ENCODE measurements around the gene SINHCAF. TPM values are rescaled to one million over a fixed set of nuclear protein-coding genes. Genes with fewer than 3 reads are reported as not detected.

SINHCAF gene
- total and polyA plus RNA-seq, 9 of the 15 experiments (the other 6 are each of a cell fraction or from before 2014, with no cell fraction given) = 73.2 to 185 (median 110) TPM

GRCh38 chr12:31361730-31362114 is 35.8 kb upstream of the SINHCAF start (continued):
- TF ChIP-seq MCM5 (IDR thresholded peaks at IDR 0.05; ENCODE audit: low read depth) (no peak), POLR2A (conservative IDR thresholded peaks at IDR 0.05) (no peak), STAT6 (CRISPR knock-in tag; IDR thresholded peaks at IDR 0.05) (no peak), ZNF212 (CRISPR knock-in tag; IDR thresholded peaks at IDR 0.05) (no peak), RFX1 (IDR thresholded peaks at IDR 0.05) (no peak)

GRCh38 chr12:31355747-31356107 is 29.8 kb upstream of the SINHCAF start:
- ChIA-PET POLR2A (interaction anchor here (0.9 to 1.1 kb wide), 3 partner anchors 9 to 13 kb away, joined by 3 read pairs; no protein-coding TSS in a partner anchor), CTCF (ENCODE audit: low intra/inter-chr PET ratio) (no interaction called here)
- no peak for ATAC-seq
- in situ Hi-C loops (cut with MboI) = no loop called here
- Histone ChIP-seq H3K27me3 (ENCODE audit: control insufficient read depth in 2 of 2, insufficient read depth in 2 of 2, low read length in 2 of 2) (peaks cover 3 to 9% of the 10 kb centered on the region in 2 experiments; a peak in 2 of 5 replicates), H2AFZ (ENCODE audit: low read depth, low read length) (peak overlapping the region; percentile 53), H3K9ac (ENCODE audit: insufficient read depth in 1 of 2, low read depth in 2 of 2, low read length in 2 of 2) (no peak overlapping the region), H3K9me1 (ENCODE audit: control insufficient read depth, insufficient read depth, low read length) (no peaks in the 10 kb centered on the region), H4K20me1 (replicated peaks; ENCODE audit: control insufficient read depth, insufficient read depth, low read length) (no peaks in the 10 kb centered on the region), H3K79me2 (ENCODE audit: control insufficient read depth, insufficient read depth, low read length) (no peaks in the 10 kb centered on the region), H3K4me1 (replicated peaks in 1 of 2; ENCODE audit: control insufficient read depth in 2 of 2, insufficient read depth in 2 of 2, low read length in 2 of 2) (no peaks in the 10 kb centered on the region), H3K27ac (ENCODE audit: extremely low read depth, low read depth, low read length) (no peak overlapping the region), H3K9me3 (replicated peaks; ENCODE audit: control insufficient read depth, insufficient read depth, low read depth, low read length) (no peaks in the 10 kb centered on the region), H3K4me3 (no peak overlapping the region), H3K4me2 (ENCODE audit: insufficient read depth, low read length) (no peak overlapping the region), H3K36me3 (ENCODE audit: control insufficient read depth, insufficient read depth, low read length) (no peaks in the 10 kb centered on the region)
- intact Hi-C loops (cut with micrococcal nuclease) = no loop called here
- 25% methylated on average over 4 of the region's 4 CpGs for WGBS (ENCODE audit: insufficient coverage, low coverage, missing lambda C conversion rate)
- no TSS peak for BruUV-seq (replicated peaks)
- FAIRE-seq = no peak
- no peak for DNase-seq (ENCODE audit: extremely low read depth in 1 of 4, low spot score in 3 of 4)
- TF ChIP-seq BRCA1 (IDR thresholded peaks at IDR 0.05) (no peak), BRCA1 (CRISPR knock-in tag; IDR thresholded peaks at IDR 0.05) (no peak), GTF3C2 (IDR thresholded peaks at IDR 0.05; ENCODE audit: borderline replicate concordance, extremely low read depth, insufficient read length) (no peak), NFIC (IDR thresholded peaks at IDR 0.05) (no peak), ZNF76 (CRISPR knock-in tag; IDR thresholded peaks at IDR 0.05; ENCODE audit: borderline replicate concordance) (no peak), NFXL1 (CRISPR knock-in tag; IDR thresholded peaks at IDR 0.05) (no peak), SMAD1 (IDR thresholded peaks at IDR 0.05; ENCODE audit: low read depth, low read length, partially characterized antibody) (no peak), PKNOX1 (IDR thresholded peaks at IDR 0.05) (no peak), ZFP30 (CRISPR knock-in tag; IDR thresholded peaks at IDR 0.05; ENCODE audit: borderline replicate concordance) (no peak), FOXJ3 (CRISPR knock-in tag; IDR thresholded peaks at IDR 0.05) (no peak)

Measured in K562 (cell line).